Progenitor cell of endocrine pancreas (in vitro differentiated cells): ENCODE data around the gene STEAP3. TPM values are rescaled to one million over a fixed set of nuclear protein-coding genes. Genes with fewer than 3 reads are reported as not detected.

Source experiments
- DNase-seq: peaks from one replicate; pipeline ENCODE4 v3.0.0; 2021; ENCODE audit warnings: low spot score; ENCODE audit not compliant: unreplicated experiment
- H3K27ac Mint-ChIP-seq: 2 replicates; pipeline ENCODE4 v1.8.0; 2021; ENCODE audit warnings: mild to moderate bottlenecking, moderate library complexity, mixed read lengths
- H3K27me3 Mint-ChIP-seq: 2 replicates; pipeline ENCODE4 v1.8.0; 2021; ENCODE audit warnings: mixed read lengths
- H3K36me3 Mint-ChIP-seq: 2 replicates; pipeline ENCODE4 v1.8.0; 2022; ENCODE audit warnings: mixed read lengths; ENCODE audit not compliant: insufficient read depth
- H3K4me1 Mint-ChIP-seq: 2 replicates; pipeline ENCODE4 v1.8.0; 2021; ENCODE audit warnings: low read depth, mixed read lengths
- H3K4me3 Mint-ChIP-seq: 2 replicates; pipeline ENCODE4 v1.8.0; 2021; ENCODE audit warnings: low read depth, mild to moderate bottlenecking, moderate library complexity, mixed read lengths
- H3K9me3 Mint-ChIP-seq: 2 replicates; pipeline ENCODE4 v1.8.0; 2021; ENCODE audit warnings: low read depth, mixed read lengths
- CTCF ChIP-seq: fragments of 200-600 bp; sonication (generic); IDR thresholded peaks from one replicate; pipeline ENCODE4 v1.5.0; 2021; ENCODE audit warnings: antibody characterized with exemption, mild to moderate bottlenecking; ENCODE audit not compliant: unreplicated experiment
- total RNA-seq: library from RNA; stranded (reverse); gene quantifications from 2 replicates; pipeline ENCODE4 v1.2.1, GENCODE V29; 2021

STEAP3 gene
- total RNA-seq, 1 donor from 2014 or later, result 3.9 TPM

GRCh38 chr2:119263656-119264055 is 40.0 kb downstream of the STEAP3 start:
- peaks cover 17% of the 10 kb centered on the region for H3K27me3 Mint-ChIP-seq
- H3K4me1 Mint-ChIP-seq, result peaks cover 9% of the 10 kb centered on the region
- DNase-seq, result no peak
- no peak for TF ChIP-seq CTCF
- H3K4me3 Mint-ChIP-seq, result no peak overlapping the region
- H3K9me3 Mint-ChIP-seq, result no peaks in the 10 kb centered on the region
- H3K36me3 Mint-ChIP-seq, result no peaks in the 10 kb centered on the region
- H3K27ac Mint-ChIP-seq, result no peak overlapping the region

- Mint-ChIP-seq H3K36me3 (no peaks in the 10 kb centered on the region), H3K4me1 (no peaks in the 10 kb centered on the region), H3K9me3 (no peaks in the 10 kb centered on the region), H3K27ac (no peak overlapping the region), H3K27me3 (peaks cover 17% of the 10 kb centered on the region), H3K4me3 (no peak overlapping the region)
- DNase-seq, result peak; percentile 43
- peak; percentile 85 for TF ChIP-seq CTCF
Measured at GRCh38 chr2:119264781-119265692, 41.4 kb downstream of the STEAP3 start.

GRCh38 chr2:119265693-119266066 is 42.0 kb downstream of the STEAP3 start:
- Mint-ChIP-seq H3K36me3 (no peaks in the 10 kb centered on the region), H3K9me3 (no peaks in the 10 kb centered on the region), H3K4me3 (no peak overlapping the region), H3K4me1 (no peaks in the 10 kb centered on the region), H3K27ac (no peak overlapping the region), H3K27me3 (peaks cover 17% of the 10 kb centered on the region)
- no peak for DNase-seq
- TF ChIP-seq CTCF, result no peak

DNA sequence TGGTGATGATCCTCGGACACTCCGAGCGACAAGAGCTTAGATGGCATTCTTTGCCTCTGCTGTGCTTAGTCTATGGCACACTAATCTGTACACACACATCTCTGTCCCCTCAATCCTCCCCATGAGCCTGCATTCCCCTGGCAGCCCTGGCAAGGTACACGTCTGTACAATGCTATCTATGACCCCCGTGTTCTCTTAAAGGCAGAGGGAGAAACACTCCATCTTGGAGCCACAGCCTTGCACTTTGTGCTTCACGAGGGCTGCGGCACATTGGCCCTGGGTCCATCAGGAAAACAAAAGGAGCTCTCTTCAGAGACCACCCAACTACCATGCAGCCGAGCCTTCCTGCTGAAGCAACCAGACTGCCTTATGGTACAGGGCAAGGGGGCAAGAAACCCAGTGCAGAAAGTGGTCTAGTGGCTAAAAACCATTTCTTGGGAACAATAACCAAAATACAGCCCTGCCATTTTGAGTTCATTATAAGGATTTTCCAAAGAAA is 42.5 kb downstream of the STEAP3 start:
- no peaks in the 10 kb centered on the region for H3K9me3 Mint-ChIP-seq
- H3K27me3 Mint-ChIP-seq, result peaks cover 17% of the 10 kb centered on the region
- H3K4me3 Mint-ChIP-seq, result no peak overlapping the region
- no peak for TF ChIP-seq CTCF
- no peak for DNase-seq
- H3K27ac Mint-ChIP-seq, result no peak overlapping the region
- no peaks in the 10 kb centered on the region for H3K4me1 Mint-ChIP-seq
- no peaks in the 10 kb centered on the region for H3K36me3 Mint-ChIP-seq

- Mint-ChIP-seq H3K27ac (no peak overlapping the region), H3K36me3 (no peaks in the 10 kb centered on the region), H3K27me3 (peaks cover 12% of the 10 kb centered on the region), H3K4me1 (no peaks in the 10 kb centered on the region), H3K4me3 (no peak overlapping the region), H3K9me3 (no peaks in the 10 kb centered on the region)
- DNase-seq, result no peak
- no peak for TF ChIP-seq CTCF
Measured at GRCh38 chr2:119267604-119268003, 44.0 kb downstream of the STEAP3 start.
